HepG2 (cell line): ENCODE measurements around the gene UNC5C. TPM values are rescaled to one million over a fixed set of nuclear protein-coding genes. Genes with fewer than 3 reads are reported as not detected.

Source experiments
- ATAC-seq: fragments of 200-7000 bp; cut with Tn5 transposase; 3 replicates; pipeline ENCODE4 v1.9.1; 2020; ENCODE audit warnings: mild to moderate bottlenecking, moderate library complexity
- BruUV-seq: library from RNA; stranded (reverse); fragments of 400-500 nt; replicated peaks from 2 replicates; lab custom pipeline; 2021; lab: Mats Ljungman, UMichigan
- CTCF ChIA-PET: fragments of 300-600 bp; formaldehyde crosslinking; extraction: SDS; loops from one replicate; lab custom pipeline; 2021; ENCODE audit warnings: low total read pairs, inconsistent platforms, low intra/inter-chr PET ratio; lab: Yijun Ruan, JAX
- POLR2A ChIA-PET: fragments of 350-600 bp; sonication (Branson Sonifier 250); formaldehyde crosslinking; loops from one replicate; lab custom pipeline; 2020; ENCODE audit warnings: antibody characterized with exemption, inconsistent platforms; lab: Yijun Ruan, JAX
- DNase-seq: peaks from one replicate; pipeline ENCODE4 v3.0.0-alpha.2; 2015; ENCODE audit warnings: low spot score
- FAIRE-seq: peaks from 3 replicates; lab custom pipeline; 2011; peaks lifted over from hg19 to GRCh38; lab: Jason Lieb, UNC
- H2AFZ ChIP-seq: one replicate; pipeline ENCODE4 v1.6.1; 2011; ENCODE audit warnings: low read length, inconsistent platforms
- H3K27ac ChIP-seq: fragments of 300-600 bp; 3 replicates; pipeline ENCODE4 v1.8.0; 2011; ENCODE audit warnings: mixed run types, mild to moderate bottlenecking, mixed read lengths, low read length, inconsistent platforms; ENCODE audit not compliant: insufficient read depth; ENCODE audit errors: extremely low read length
- H3K27me3 ChIP-seq, 2 experiments: fragments of 200-600 bp in 1 of 2; 2 replicates in 1 of 2; 3 replicates in 1 of 2; pipeline versions ENCODE4 v1.6.0 to v1.8.0; 2011; ENCODE audit warnings: low read length in 2 of 2, mild to moderate bottlenecking in 2 of 2, moderate library complexity in 2 of 2, inconsistent platforms in 1 of 2; ENCODE audit not compliant: insufficient read depth in 2 of 2, control insufficient read depth in 1 of 2
- H3K36me3 ChIP-seq, 2 experiments: fragments of 200-600 bp in 1 of 2; replicated peaks in 1 of 2; 2 replicates in 1 of 2; 3 replicates in 1 of 2; pipeline versions ENCODE4 v1.5.1 to v1.8.0; 2011; ENCODE audit warnings: low read length in 2 of 2, inconsistent platforms in 1 of 2; ENCODE audit not compliant: insufficient read depth in 2 of 2, control insufficient read depth in 1 of 2
- H3K4me1 ChIP-seq: 2 replicates; pipeline ENCODE4 v1.5.1; 2012; ENCODE audit warnings: low read length, inconsistent platforms; ENCODE audit not compliant: insufficient read depth
- H3K4me2 ChIP-seq: 2 replicates; pipeline ENCODE4 v1.6.0; 2011; ENCODE audit warnings: low read depth, low read length, inconsistent platforms
- H3K4me3 ChIP-seq, 3 experiments: fragments of 200-600 bp in 1 of 3; sonication (generic), shearing (Covaris generic) in 1 of 3; replicated peaks in 1 of 3; 2 replicates each; pipeline ENCODE4 v1.5.1; 2011 to 2016; ENCODE audit warnings: low read length in 3 of 3, inconsistent platforms in 2 of 3, low read depth in 2 of 3, mild to moderate bottlenecking in 2 of 3, control low read depth in 1 of 3, mixed read lengths in 1 of 3; ENCODE audit not compliant: insufficient read depth in 1 of 3
- H3K79me2 ChIP-seq: one replicate; pipeline ENCODE4 v1.6.1; 2011; ENCODE audit warnings: low read length, inconsistent platforms; ENCODE audit not compliant: insufficient read depth
- H3K9ac ChIP-seq: 2 replicates; pipeline ENCODE4 v1.6.0; 2011; ENCODE audit warnings: mild to moderate bottlenecking, low read depth, low read length, inconsistent platforms; ENCODE audit not compliant: insufficient read depth
- H3K9me3 ChIP-seq: 2 replicates; pipeline ENCODE4 v1.5.1; 2012; ENCODE audit warnings: mild to moderate bottlenecking, low read length
- H4K20me1 ChIP-seq: 2 replicates; pipeline ENCODE4 v1.6.0; 2011; ENCODE audit warnings: inconsistent platforms, mild to moderate bottlenecking, low read length, moderate library complexity; ENCODE audit not compliant: insufficient read depth
- EEA1 ChIP-seq: sonication (generic); formaldehyde crosslinking; IDR thresholded peaks from 2 replicates; pipeline ENCODE4 v1.5.1; 2020; ENCODE audit warnings: mild to moderate bottlenecking, missing genetic modification reagents, borderline replicate concordance
- FOXK2 ChIP-seq: fragments of 450-650 bp; IDR thresholded peaks from 2 replicates; pipeline ENCODE4 v1.6.1; 2016
- KDM5A ChIP-seq: fragments of 200-600 bp; sonication (generic); IDR thresholded peaks from 2 replicates; pipeline ENCODE4 v1.7.0; 2018; ENCODE audit warnings: antibody characterized with exemption, mild to moderate bottlenecking, low read length, borderline replicate concordance
- ZKSCAN8 ChIP-seq: IDR thresholded peaks from 2 replicates; pipeline ENCODE4 v1.6.1; 2016; ENCODE audit warnings: borderline replicate concordance, missing genetic modification reagents, missing compliant biosample characterization
- ZNF331 ChIP-seq: sonication (generic); formaldehyde crosslinking; IDR thresholded peaks from 2 replicates; pipeline ENCODE4 v1.4.0; 2020; ENCODE audit warnings: missing genetic modification reagents
- ZNF674 ChIP-seq: sonication (generic); formaldehyde crosslinking; IDR thresholded peaks from 2 replicates; pipeline ENCODE4 v1.5.0; 2020; ENCODE audit warnings: low read depth, mild to moderate bottlenecking, missing genetic modification reagents
- WGBS: methylation state at CpG from one replicate; pipeline ENCODE4 v1.1.6; 2017; ENCODE audit warnings: low lambda C conversion rate; 5-methylcytosine and 5-hydroxymethylcytosine counted together
- in situ Hi-C: cut with HindIII; loops from 2 replicates; pipeline ENCODE4 v1.10.0; 2017; ENCODE audit warnings: low pct_unique_long_range_greater_than_20kb; ENCODE audit not compliant: extremely low pct_ligation_motif_present
- intact Hi-C: fragments of 100-400 bp; cut with micrococcal nuclease; formaldehyde crosslinking; loops from one replicate; pipeline ENCODE4 v1.10.0; 2022; ENCODE audit not compliant: unreplicated experiment
- polyA plus RNA-seq, 8 experiments: library from polyadenylated mRNA; depleted of rRNA in 3 of 8; stranded (reverse) in 7 of 8; unstranded in 1 of 8; fragments of >200 nt; fragmentation: Illumina TruSeq in 4 of 8; extraction: Trizol in 4 of 8; gene quantifications; 2 replicates each; pipeline versions ENCODE4 v1.2.1 to v1.2.3, GENCODE V29; 2011 to 2016; ENCODE audit warnings: low read depth in 4 of 8, missing spikeins in 1 of 8, mixed read lengths in 1 of 8; ENCODE audit not compliant: insufficient read depth in 1 of 8
- total RNA-seq, 5 experiments: library from RNA; depleted of rRNA; stranded (reverse); fragments of >200 nt; fragmentation: Illumina TruSeq; extraction: Trizol; gene quantifications; 2 replicates each; pipeline ENCODE4 v1.2.3, GENCODE V29; 2016; ENCODE audit warnings: low read depth in 1 of 5

UNC5C gene
- total and polyA plus RNA-seq, 2 of the 13 experiments (the other 11 are each of a cell fraction or from before 2014, with no cell fraction given), result not detected

DNA sequence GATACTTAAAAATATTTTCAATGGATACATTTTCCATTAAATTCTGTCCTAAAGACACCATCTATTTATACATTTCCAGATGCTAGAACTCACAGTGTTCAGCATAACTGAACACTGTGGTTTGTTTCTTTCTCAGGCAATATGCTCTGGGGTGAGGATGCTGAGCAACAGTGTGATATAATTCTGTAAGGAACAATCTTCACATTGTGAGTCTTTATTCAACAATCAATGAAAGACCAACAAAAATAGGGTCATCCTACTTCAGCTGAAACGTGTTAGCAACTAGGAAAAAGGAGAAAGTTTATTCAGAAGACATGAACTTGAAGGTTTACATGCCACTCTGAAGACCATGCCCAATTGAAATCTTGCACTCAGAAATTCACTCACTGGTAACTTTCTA, 284.8 kb downstream of the UNC5C start:
- intact Hi-C loops (no loop called here), in situ Hi-C loops (no loop called here)
- POLR2A ChIA-PET, result no interaction called here
- no peaks in the 10 kb centered on the region for H3K4me1 ChIP-seq
- H3K36me3 ChIP-seq, result no peaks in the 10 kb centered on the region
- no peak overlapping the region for H3K4me2 ChIP-seq
- H2AFZ ChIP-seq, result no peak overlapping the region
- H3K9ac ChIP-seq, result no peak overlapping the region
- no TSS peak for BruUV-seq
- 0% methylated on average over 1 of the region's 1 CpG for WGBS
- no peak overlapping the region for H3K27ac ChIP-seq
- FAIRE-seq (no peak), DNase-seq (no peak), ATAC-seq (no peak)
- H3K27me3 ChIP-seq, result no peaks in the 10 kb centered on the region
- H3K4me3 ChIP-seq, result no peak overlapping the region
- H3K79me2 ChIP-seq, result no peaks in the 10 kb centered on the region
- no peak for TF ChIP-seq KDM5A
- TF ChIP-seq ZNF331 (CRISPR knock-in tag), result no peak
- TF ChIP-seq ZKSCAN8 (CRISPR knock-in tag), result no peak
- H4K20me1 ChIP-seq, result no peaks in the 10 kb centered on the region
- no peaks in the 10 kb centered on the region for H3K9me3 ChIP-seq
- CTCF ChIA-PET, result no interaction called here

DNA sequence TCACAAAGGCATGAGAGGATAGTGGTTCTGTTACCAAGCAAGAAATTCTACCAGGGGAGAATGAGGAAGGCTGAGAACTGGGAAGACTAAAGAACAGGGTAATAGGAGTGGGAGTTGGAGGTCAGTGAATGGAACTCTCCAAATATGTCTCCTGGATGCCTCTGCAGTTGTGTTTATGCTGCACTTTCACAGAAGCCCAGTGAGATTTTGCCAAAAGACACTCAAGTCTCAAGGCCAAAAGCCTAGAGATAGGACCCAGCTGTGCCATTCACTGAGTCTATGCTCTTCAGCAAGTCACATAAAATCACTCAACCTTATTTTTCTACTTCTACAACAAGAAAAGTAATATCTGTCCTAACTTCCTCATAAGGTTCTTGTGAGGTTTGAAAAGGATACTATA, 285.4 kb downstream of the UNC5C start:
- BruUV-seq, result no TSS peak
- Histone ChIP-seq H2AFZ (no peak overlapping the region), H3K79me2 (no peaks in the 10 kb centered on the region), H4K20me1 (no peaks in the 10 kb centered on the region), H3K9me3 (no peaks in the 10 kb centered on the region), H3K4me2 (no peak overlapping the region), H3K9ac (no peak overlapping the region), H3K36me3 (no peaks in the 10 kb centered on the region), H3K4me3 (no peak overlapping the region), H3K4me1 (no peaks in the 10 kb centered on the region), H3K27ac (no peak overlapping the region), H3K27me3 (no peaks in the 10 kb centered on the region)
- POLR2A ChIA-PET, result no interaction called here
- ATAC-seq (no peak), DNase-seq (no peak), FAIRE-seq (no peak)
- in situ Hi-C loops (no loop called here), intact Hi-C loops (no loop called here)
- CTCF ChIA-PET, result no interaction called here
- TF ChIP-seq ZNF674 (CRISPR knock-in tag), result no peak
- TF ChIP-seq FOXK2, result no peak
- no peak for TF ChIP-seq EEA1 (CRISPR knock-in tag)
